Body of pancreas (tissue), 4 donors: ENCODE data around the gene VWA8.

ENCODE experiments used
- POLR2A ChIP-seq, 3 donors: fragments of 450-650 bp; IDR thresholded peaks; one replicate each; pipeline ENCODE4 v1.6.1; 2016; ENCODE audit warnings: antibody characterized with exemption in 3 of 3, mild to moderate bottlenecking in 2 of 3
- TF ChIP-seq, protein P1 (sequence below), 7 experiments: fragments of 450-650 bp in 4 of 7; fragments of 200-600 bp in 3 of 7; sonication (generic) in 3 of 7; IDR thresholded peaks; one replicate each; pipeline ENCODE4 v1.5.1; 2016 to 2019; ENCODE audit warnings: antibody characterized with exemption in 7 of 7

DNA sequence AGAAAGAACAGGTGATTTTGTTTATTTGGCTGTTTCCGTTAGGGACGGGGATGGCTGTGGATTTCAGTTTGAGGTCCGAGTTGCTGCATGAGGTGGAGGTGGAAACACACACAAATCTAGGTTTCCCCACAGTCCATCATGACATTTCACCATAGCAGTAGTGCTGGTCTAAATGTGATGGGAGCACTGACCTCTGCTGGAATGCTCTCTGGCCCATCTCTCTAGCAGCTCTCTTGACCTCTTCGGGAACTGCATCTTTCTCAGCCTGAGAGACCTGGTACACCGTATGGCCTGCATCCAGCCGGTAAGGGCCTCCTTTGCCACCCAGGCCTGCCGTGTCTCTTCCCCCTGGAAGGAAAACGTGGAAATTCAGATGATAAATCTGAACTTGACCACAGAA is 349.5 kb downstream of the VWA8 start:
- TF ChIP-seq, protein P1, sequence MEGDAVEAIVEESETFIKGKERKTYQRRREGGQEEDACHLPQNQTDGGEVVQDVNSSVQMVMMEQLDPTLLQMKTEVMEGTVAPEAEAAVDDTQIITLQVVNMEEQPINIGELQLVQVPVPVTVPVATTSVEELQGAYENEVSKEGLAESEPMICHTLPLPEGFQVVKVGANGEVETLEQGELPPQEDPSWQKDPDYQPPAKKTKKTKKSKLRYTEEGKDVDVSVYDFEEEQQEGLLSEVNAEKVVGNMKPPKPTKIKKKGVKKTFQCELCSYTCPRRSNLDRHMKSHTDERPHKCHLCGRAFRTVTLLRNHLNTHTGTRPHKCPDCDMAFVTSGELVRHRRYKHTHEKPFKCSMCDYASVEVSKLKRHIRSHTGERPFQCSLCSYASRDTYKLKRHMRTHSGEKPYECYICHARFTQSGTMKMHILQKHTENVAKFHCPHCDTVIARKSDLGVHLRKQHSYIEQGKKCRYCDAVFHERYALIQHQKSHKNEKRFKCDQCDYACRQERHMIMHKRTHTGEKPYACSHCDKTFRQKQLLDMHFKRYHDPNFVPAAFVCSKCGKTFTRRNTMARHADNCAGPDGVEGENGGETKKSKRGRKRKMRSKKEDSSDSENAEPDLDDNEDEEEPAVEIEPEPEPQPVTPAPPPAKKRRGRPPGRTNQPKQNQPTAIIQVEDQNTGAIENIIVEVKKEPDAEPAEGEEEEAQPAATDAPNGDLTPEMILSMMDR (IDR thresholded peaks at IDR 0.05): no peak
- no peak for TF ChIP-seq POLR2A (IDR thresholded peaks at IDR 0.05)
